Hematopoietic multipotent progenitor cell treated with erythropoietin and hydrocortisone succinate and interleukin-3 and kit ligand, for 4 days (in vitro differentiated cells): Measurements from ENCODE around the gene IGF2.
"Not testable (repeated sequence)": the region's sequence is repeated elsewhere in the genome, so short reads cannot be mapped to it uniquely, and the experiment has no call there.

ENCODE experiments used
- DNase-seq: peaks from one replicate; pipeline ENCODE4 v3.0.0-alpha.2; 2015

The IGF2 gene

DNA sequence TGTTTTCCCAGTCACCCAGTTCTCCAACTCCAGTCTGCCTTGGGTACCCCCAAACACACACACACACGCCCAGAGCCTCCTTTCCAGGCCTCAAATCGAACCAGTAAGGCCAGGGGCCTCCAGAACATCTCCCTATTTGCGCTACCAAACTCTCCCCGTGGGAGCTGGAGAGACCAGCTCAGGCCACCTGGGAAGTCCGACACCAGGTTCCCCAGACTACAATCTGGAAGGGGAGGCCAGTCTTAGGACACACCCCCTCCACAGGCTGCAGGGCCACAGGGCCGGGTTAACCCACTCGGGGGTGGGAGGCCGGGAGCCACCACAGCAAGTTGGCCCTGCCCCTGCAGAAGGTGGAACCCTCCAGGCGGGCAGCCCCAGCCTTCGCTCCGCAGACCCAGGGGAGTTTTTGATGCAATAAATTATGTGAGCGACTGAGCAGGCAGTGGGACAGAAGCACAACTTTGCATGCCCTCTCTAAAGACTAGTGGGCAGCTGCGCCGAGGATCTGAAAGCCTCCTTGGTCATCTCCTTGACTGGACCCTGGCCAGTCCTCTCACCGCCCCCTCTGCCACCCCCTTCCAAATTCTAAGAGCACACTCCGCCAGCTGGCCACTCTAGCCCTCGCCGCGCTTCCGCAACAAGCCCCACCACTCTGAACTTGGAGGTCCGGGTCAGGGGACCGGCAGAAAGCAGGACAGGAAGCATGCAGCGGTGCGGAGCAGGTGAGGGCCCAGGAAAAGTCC is 2.8 kb downstream of the IGF2 start:
- DNase-seq = no peak

DNA sequence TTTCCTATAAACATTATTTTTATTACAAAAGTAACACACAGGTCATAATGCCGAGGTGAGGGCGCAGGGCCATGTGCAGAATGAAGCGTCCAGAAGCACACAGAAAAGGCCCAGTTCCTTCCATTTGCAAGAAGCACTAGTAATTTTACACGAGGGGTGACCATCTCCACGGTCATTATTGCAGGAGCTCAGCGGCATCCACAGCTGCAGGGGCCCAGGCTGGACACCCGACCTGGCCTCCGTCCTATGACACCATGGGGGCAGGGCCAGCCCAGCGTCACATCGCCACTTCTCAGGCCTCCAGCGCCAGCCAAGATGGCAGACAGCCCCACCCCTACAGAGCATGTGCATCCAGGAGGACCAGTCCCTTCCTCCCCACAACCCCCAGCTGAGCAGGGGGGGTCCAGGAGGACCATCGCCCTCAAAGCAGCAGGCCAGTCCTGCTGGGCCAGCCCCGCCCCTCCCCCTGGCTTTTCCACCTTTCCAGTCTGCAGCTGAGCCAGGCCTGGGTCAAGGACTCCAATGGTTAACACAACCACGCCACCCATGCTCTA is 3.5 kb downstream of the IGF2 start:
- DNase-seq = no peak

DNA sequence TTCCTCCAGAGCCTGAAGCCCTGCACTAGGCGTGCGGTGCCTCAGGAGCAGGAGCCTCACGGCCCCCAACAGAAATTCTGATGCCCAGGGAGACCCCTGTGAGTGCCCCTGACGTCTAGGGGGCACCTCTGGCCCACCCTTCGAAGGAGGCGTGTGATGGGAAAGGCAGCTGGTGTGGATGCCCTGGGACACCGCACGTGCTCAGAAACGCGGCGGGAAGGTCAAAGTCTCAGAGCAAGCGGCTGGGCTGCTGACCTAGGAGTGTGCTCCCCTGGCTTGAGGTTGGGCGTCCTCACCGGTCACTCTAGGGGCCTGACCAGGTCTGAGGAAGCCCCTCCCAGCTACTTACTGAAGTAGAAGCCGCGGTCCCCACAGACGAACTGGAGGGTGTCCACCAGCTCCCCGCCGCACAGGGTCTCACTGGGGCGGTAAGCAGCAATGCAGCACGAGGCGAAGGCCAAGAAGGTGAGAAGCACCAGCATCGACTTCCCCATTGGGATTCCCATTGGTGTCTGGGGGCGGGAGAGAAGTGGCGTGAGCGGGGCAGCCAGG is 4.1 kb downstream of the IGF2 start:
- no peak for DNase-seq

GRCh38 chr11:2134022-2135010 is 4.9 kb downstream of the IGF2 start:
- no peak for DNase-seq

DNA sequence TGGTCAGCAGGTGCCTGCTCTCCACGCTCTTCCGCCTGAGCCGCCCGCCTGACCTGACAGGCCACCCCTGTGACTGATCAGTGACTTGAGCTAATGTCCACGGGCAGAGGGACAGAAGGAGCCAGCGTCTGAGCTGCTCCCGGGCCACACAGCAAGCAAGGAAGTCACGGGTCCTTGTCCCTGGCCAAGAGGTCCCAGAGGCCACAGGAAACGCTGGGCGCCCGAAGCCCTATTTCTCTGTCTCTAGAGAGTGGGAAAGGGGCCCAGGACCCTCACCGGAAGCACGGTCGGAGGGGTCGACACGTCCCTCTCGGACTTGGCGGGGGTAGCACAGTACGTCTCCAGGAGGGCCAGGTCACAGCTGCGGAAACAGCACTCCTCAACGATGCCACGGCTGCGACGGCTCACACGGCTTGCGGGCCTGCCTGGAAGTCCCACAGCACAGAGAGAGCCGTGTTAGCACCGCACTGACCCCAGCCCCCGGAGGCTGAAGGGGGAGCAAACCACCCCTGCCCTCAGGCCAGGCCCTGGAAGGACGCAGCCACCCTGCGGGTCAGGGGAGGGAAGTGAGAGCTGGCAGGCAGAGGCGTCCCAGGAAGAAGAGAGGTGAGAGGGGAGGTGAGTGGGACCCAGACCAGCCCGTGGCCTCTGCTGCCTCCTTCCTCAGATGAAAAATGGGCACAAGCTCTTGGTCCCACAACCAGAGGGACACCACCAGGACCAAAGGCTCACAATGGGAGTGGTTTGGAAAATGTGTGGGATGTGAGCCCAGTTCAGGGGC is 5.8 kb downstream of the IGF2 start:
- DNase-seq = no peak

DNA sequence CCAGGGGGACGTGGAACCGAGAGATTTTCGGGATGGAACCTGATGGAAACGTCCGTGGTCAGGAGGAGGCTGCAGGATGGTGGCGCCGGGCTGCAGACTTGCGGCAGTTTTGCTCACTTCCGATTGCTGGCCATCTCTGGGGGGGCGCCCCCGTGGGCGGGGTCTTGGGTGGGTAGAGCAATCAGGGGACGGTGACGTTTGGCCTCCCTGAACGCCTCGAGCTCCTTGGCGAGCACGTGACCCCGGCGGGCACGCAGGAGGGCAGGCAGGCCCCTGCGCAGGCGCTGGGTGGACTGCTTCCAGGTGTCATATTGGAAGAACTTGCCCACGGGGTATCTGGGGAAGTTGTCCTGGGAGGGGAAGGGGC is 6.3 kb downstream of the IGF2 start:
- no peak for DNase-seq

GRCh38 chr11:2132246-2132645 is 6.9 kb downstream of the IGF2 start:
- DNase-seq = no peak

DNA sequence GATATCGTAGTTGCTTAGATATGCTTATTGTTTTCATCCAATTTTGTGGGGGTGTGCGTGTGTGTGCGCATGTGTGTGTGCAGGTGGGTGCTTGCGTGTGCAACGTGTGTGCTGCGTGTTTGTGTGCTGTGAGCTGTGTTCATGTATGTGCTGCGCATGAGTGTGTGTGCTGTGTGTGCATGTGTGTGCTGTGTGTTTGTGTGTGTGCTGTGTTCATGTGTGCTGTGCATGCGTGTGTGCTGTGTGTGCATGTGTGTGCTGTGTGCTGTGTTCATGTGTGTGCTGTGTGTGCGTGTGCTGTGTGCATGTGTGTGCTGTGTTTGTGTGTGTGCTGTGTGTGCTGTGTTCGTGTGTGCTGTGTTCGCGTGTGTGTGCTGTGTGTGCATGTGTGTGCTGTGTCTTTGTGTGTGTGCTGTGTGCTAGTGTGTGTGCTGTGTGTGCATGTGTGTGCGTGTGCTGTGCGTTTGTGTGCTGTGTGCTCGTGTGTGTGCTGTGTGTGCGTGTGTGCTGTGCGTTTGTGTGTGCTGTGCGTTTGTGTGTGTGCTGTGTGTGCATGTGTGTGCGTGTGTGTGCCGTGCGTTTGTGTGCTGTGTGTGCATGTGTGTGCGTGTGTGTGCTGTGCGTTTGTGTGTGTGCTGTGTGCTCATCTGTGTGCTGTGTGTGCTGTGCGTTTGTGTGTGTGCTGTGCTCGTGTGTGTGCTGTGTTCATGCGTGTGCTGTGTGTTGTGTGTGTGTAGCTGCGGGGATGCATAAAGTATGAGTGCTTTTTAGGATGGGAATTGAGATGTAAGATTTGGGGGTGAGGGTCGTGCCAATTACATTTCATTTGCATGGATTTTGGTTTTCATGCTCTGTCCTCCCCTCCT is 7.6 kb downstream of the IGF2 start:
- no peak for DNase-seq

- DNase-seq = no peak
Observed at GRCh38 chr11:2130881-2131352, 8.3 kb downstream of the IGF2 start.

DNA sequence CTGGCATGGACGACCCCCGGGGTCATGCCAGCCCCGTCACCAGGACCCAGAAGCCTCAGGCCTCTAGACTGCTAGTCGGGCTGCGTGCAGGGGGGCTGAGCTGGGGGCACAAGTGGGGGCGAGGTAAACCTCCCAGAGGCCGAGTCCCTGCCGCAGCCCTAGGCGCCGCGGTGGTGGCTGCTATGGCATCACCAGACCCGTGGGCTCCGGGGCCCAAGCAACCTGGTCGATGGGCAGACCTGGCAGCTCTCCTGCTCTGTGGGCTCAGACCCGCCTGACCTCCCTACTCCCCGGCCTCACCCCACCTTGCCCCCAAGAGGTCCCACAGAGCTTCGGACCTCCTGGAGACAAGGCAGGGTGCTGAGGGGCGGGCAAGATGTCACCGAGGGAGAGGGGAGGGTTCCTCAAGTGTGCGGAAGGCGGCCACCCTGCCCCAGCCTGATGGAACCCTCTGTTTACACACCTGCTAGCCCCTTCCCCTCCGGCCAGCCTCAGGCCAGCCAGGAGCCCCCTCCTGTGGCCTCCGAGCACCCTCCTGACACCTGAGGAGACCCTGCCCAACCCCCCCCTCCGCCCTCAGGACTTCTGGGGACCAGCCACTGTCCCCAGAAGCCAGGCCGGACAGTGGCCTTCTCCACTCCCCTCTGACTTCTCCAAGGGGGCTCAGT is 9.4 kb downstream of the IGF2 start:
- DNase-seq = no peak

GRCh38 chr11:2129308-2129698 is 9.9 kb downstream of the IGF2 start:
- DNase-seq = no peak

GRCh38 chr11:2128511-2129307 is 10.5 kb downstream of the IGF2 start:
- no peak for DNase-seq

DNA sequence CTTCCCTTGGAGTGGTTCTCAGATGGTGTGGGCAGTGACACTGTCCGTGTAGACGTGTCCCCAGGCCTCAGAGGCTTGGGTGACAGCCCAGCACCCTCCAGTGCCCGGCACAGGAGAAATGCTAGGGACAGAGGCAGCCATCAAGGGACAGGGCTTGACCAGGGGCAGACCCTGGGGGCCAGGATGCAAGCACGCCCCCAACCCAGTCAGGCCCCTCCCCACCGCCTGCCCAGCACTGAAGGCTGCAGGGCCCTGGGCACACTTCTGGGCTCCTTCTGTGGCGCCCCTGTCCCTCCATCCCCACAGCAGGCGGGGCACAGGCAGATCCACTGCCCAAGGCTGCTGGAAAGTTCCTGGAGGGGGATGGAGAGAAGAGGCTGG is 11.1 kb downstream of the IGF2 start:
- no peak for DNase-seq

DNA sequence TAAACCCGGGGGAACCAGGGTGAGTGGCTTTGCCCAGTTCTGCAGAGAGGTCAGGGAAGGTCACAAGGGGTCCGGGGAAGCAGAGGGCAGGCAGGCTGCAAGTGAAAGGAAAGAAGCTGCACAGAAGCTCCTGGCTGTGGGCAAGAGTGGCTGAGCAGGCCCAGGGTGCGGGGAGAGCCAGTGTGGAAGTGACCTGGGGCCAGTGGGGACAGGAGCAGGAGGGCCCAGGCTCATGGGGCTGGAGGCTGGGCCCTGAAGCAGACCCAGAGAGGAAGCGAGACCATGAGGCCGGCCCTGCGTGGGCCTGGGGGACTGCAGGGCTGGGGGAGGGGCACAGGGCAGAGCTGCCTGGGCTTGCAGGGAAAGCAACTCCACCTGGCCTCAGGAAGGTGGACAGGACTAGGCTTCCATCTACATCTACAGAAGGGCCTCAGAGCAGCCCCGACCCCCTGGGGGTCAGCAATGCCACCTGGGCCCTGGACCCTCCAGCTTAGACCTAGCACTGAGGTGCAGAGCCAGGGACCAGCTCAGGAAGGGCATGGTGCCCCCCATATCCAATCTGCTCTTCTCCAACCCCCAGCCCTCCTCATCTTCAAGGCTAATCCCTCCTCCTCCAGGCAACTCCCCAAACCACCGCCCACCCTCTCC is 11.6 kb downstream of the IGF2 start:
- DNase-seq = no peak

- DNase-seq = no peak
Observed at GRCh38 chr11:2126520-2127085, 12.6 kb downstream of the IGF2 start.

DNA sequence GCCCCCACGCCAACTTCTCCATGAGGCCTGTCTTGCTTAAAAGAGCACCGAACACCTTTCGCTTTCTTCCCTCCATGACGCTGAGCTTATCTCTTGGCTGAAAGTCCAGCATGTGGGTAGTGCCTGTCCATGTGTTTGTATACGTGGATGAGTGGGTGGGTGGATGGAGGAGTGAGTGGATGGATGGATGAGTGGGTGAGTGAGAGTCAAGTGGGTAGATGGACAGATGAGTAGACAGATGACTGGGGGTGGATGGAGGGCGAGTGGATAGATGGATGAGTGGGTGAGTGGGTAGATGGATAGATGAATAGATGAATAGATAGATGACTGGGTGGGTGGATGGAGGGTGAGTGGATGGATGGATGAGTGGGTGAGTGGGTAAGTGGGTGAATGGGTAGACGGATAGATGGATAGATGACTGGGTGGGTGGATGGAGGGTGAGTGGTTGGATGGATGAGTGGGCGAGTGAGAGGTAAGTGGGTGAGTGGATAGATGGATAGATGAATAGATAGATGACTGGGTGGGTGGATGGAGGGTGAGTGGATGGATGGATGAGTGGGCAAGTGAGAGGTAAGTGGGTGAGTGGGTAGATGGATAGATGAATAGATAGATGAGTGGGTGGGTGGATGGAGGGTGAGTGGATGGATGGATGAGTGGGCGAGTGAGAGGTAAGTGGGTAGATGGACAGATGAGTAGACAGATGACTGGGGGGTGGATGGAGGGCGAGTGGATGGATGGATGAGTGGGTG is 14.3 kb downstream of the IGF2 start:
- not testable (repeated sequence) for DNase-seq

- no peak for DNase-seq
Observed at GRCh38 chr11:2123628-2123960, 15.6 kb downstream of the IGF2 start.

- no peak for DNase-seq
Observed at GRCh38 chr11:2122907-2123627, 16.1 kb downstream of the IGF2 start.
